ENCODE results near the gene LMF2.
"Not testable (repeated sequence)": the region's sequence is repeated elsewhere in the genome, so short reads cannot be mapped to it uniquely, and the experiment has no call there.

The LMF2 gene

DNA sequence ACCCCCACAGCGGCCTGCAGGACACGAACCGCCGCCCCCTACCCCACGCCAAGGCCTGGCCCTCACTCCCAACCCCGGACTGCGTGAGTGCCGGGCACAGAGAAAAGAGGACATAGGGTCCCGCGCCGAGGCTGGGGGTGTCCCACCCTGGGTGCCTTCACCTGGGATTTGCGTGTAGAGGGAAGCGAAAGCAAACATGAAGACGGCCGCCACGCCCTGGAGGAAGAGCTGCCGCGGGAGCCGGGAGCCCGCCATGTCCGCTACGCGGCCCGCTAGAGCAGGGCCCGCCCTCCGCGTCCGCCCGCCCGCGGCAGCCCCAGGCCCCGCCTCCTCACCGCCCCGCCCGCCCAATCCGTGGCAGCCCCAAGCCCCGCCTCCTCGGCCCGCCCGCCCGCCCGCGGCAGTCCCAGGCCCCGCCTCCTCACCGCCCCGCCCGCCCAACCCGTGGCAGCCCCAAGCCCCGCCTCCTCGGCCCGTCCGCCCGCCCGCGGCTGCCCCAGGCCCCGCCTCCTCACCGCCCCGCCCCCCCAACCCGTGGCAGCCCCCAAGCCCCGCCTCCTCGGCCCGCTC lies at the start of gene LMF2:
LMF2 (minus strand) TSS at position 282 of the 570 bp plus-strand sequence; CDS start at position 255, 27 bp downstream.
- in situ Hi-C loops (cut with HindIII; ENCODE audit: low sequenced_read_pairs) = no loop called here

- in situ Hi-C loops (cut with HindIII; ENCODE audit: low sequenced_read_pairs) = no loop called here
These were observed 49.2 kb upstream of the LMF2 start for GRCh38 chr22:50556703-50557102.

- in situ Hi-C loops (cut with HindIII; ENCODE audit: low sequenced_read_pairs) = no loop called here
These were observed 45.8 kb upstream of the LMF2 start for GRCh38 chr22:50553310-50553709.

GRCh38 chr22:50551160-50551752 lies 43.8 kb upstream of the LMF2 start:
- in situ Hi-C loops (cut with HindIII; ENCODE audit: low sequenced_read_pairs) = no loop called here

GRCh38 chr22:50550395-50550794 lies 42.9 kb upstream of the LMF2 start:
- in situ Hi-C loops (cut with HindIII; ENCODE audit: low sequenced_read_pairs) = no loop called here

DNA sequence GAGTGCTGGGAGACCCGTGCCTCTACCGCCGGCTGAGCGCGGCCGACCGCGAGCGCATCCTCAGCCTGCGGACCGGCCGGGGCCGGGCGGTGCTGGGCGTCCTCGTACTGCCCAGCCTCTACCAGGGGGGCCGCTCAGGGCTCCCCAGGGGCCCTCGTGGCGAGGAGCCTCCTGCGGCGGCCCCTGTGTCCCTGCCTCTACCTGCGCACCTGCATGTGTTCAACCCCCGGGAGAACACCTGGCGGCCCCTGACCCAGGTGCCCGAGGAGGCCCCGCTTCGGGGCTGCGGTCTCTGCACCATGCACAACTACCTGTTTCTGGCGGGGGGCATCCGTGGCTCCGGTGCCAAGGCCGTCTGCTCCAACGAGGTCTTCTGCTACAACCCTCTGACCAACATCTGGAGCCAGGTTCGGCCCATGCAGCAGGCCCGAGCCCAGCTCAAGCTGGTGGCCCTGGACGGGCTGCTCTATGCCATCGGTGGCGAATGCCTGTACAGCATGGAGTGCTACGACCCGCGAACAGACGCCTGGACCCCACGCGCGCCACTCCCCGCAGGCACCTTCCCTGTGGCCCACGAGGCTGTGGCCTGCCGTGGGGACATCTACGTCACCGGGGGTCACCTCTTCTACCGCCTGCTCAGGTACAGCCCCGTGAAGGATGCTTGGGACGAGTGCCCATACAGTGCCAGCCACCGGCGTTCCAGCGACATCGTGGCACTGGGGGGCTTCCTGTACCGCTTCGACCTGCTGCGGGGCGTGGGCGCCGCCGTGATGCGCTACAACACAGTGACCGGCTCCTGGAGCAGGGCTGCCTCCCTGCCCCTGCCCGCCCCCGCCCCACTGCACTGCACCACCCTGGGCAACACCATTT lies 41.7 kb upstream of the LMF2 start:
- in situ Hi-C loops (cut with HindIII; ENCODE audit: low sequenced_read_pairs) = no loop called here

DNA sequence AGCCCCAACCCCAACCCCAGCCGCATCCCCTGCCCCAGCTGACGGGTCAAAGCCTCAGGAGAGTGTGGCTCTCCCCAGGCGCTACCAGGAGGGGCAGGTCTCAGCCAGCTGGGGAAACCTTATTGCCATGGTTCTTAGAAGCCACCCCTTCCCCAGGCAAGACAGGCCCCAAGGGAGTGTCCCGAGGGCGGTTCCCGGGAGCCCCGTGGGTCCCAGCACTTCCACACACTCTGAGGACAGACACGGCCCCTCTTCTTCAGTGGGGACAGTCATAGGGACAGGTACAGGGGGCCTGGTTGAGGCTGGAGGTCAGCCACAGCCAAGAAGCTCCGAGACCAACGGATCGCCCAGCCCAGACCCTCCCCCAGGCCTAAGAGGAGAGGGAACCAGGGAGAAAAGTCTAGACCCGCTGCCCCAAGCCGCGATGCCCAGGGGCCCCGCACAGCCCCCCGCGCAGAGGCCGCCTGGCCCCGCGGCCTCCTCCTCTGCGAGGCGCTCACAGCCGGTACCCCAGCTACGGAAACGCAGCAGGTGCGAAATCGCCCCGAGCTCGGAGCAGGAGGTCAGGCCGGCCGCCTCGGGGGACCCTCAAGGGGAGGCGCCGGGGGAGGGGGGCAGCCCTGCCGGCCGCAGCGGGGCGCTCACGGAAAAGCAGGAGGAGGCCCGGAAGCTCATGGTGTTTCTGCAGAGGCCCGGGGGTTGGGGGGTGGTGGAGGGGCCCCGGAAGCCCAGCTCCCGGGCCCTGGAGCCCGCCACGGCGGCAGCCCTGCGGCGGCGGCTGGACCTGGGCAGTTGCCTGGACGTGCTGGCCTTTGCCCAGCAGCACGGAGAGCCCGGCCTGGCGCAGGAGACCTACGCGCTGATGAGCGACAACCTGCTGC lies 40.8 kb upstream of the LMF2 start:
- in situ Hi-C loops (cut with HindIII; ENCODE audit: low sequenced_read_pairs) = no loop called here

GRCh38 chr22:50547263-50547985 lies 39.9 kb upstream of the LMF2 start:
- in situ Hi-C loops (cut with HindIII; ENCODE audit: low sequenced_read_pairs) = no loop called here

GRCh38 chr22:50546326-50547262 lies 39.1 kb upstream of the LMF2 start:
- in situ Hi-C loops (cut with HindIII; ENCODE audit: low sequenced_read_pairs) = no loop called here

DNA sequence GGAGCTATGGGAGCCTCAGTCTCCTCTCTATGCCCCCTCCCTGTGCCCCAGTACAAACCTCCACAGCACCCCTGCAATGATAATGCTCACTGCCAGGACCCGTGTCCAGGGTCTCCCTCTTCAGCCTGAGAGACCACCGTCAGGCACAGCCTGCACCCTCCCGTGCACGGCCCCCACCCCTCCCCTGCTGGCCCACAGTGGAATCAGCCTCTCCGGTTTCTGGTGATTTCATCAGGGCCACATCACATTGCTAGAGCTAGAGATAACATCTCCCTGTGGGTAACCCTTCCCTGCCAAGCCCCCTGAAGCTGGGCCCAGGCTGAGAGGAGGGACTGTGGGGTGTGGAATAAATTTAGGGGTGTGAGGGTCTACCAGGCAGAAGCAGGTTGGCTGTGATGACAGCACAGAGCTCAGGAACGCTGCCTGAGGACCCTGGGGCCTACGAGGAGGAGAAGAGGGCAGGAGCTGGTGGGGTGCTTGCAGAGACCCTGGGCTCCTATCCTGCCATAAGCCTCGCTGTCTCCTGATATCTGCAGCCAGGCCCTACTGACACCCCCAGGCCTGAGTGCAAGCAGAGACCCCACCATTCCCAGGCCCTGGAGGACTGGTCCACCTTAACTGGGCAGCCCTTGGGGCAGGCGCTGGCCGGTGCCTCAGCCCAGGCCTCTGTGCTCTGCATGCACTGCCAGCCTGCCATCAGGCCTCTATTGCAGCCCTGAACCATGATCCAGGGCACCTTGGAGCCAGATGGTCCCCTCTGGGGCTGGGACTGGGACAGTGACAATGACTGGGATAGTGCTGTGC lies 38.2 kb upstream of the LMF2 start, which contains the start of gene KLHDC7B:
KLHDC7B (plus strand) TSS at position 378 of the 804 bp plus-strand sequence; CDS start at position 723, 345 bp downstream.
- in situ Hi-C loops (cut with HindIII; ENCODE audit: low sequenced_read_pairs) = no loop called here

DNA sequence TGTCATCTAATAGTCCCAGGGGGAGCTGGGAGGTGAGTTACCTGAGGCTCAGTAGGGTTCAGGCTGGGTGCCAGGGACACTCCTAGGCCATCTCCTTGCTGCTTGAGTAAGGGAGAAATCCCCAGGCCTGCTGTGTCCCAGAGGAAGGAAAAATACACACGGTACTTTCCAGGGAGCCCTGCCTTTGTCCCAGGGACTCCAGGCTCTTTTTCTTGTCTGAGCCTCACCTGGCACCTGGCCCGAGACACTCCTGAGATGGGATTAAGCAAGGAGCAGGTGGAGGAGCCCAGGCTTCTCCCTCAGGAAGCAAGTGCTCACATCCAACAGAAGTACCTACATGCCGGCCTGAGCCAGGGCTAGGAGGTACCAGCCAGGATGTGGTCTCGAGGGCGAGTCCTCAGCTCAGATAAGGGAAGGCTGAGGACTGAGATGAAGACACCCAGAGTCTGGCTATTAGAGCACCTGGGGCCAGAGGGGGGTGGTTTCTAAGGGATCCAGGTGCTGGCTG lies 37.3 kb upstream of the LMF2 start:
- in situ Hi-C loops (cut with HindIII; ENCODE audit: low sequenced_read_pairs) = no loop called here

DNA sequence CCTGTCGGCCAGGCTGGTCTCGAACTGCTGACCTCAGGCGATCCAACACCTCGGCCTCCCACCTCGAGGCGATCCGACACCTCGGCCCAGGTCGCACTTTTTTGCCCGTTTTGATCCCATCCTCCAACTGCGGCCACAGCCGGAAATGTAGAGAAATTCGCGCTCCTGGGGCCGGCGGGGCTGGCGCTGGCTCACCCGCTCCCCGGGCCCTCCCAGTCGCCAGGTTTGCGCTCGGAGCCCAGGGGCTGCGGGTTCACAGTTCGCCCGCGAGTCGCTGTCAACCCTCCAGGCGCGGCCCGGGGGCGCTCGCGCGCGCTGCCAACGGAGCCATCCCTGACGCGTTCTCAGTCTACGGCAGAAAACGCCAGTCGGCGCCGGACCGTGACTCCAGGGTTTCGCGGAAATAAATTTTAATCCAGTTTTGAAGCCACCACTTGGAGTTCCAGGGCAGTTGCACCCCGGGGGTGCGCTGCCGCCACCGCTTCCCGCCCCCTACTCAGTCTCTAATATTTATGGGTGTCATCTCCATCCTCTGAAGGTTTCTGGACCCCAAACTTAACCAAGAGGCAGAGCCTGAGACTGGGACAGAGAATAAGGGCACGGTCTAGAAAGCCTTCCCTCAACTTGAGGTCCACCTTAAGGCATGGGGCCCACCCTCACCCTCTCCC lies 36.7 kb upstream of the LMF2 start:
- in situ Hi-C loops (cut with HindIII; ENCODE audit: low sequenced_read_pairs) = no loop called here

DNA sequence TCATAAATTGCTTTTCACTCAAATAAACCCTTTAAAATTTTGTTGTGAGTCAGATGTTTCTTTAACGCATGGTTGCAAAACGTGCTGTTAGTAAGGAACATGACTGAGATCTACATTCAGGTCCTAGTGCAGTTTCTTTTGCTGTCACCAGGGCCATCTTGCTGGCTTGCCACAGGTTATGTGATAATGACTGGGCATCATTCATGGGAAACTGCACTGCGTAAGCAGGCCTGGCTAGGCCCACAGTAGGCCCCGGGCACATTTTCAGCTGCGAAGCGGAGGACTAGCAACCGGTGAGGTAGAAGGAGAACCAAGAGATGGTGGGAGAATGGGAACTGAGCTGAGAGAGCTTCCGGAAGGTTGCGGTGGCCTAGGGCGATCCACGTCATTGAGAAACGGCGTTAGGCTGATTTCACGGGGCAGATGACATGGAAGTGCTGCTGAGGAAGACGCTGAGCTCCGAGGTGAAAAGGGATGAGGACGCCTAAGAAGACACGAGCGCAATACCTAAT lies 35.0 kb upstream of the LMF2 start:
- in situ Hi-C loops (cut with HindIII; ENCODE audit: low sequenced_read_pairs) = no loop called here

GRCh38 chr22:50541667-50542026 lies 34.1 kb upstream of the LMF2 start:
- in situ Hi-C loops (cut with HindIII; ENCODE audit: low sequenced_read_pairs) = not testable (repeated sequence)

GRCh38 chr22:50540381-50540780 lies 32.9 kb upstream of the LMF2 start:
- in situ Hi-C loops (cut with HindIII; ENCODE audit: low sequenced_read_pairs) = no loop called here

DNA sequence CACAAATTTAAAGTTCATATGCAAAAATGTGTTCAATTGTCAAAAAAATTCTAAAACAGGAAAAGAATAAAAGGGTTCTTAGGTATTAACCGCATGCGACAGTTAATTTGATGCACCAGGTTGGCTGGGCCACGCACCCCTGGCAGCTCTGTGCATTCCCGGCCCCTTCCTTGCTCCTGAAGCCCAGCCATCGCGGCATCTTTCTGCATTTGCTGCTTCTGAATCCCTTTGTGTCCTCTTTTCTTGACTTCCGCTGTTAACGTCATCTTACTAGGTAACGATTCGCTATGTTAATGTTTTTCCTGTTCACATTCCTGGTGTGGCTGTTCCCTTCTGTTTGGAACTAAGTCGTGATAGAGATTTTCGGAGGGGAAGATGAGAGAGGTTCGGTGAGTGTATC lies 30.3 kb upstream of the LMF2 start:
- in situ Hi-C loops (cut with HindIII; ENCODE audit: low sequenced_read_pairs) = no loop called here

- in situ Hi-C loops (cut with HindIII; ENCODE audit: low sequenced_read_pairs) = no loop called here
These were observed 28.7 kb upstream of the LMF2 start for GRCh38 chr22:50536226-50536625.
